LoVo (cell line): Measurements from ENCODE around the gene NEUROG1.

Experiments used
- DNase-seq: peaks from one replicate; pipeline ENCODE4 v3.0.0-alpha.2; 2016; ENCODE audit warnings: low spot score

Gene NEUROG1

GRCh38 chr5:135493406-135494180 is 42.2 kb downstream of the NEUROG1 start:
- peak; percentile 24 for DNase-seq

- no peak for DNase-seq
Observed at GRCh38 chr5:135492319-135492626, 43.5 kb downstream of the NEUROG1 start.

- DNase-seq = no peak
Observed at GRCh38 chr5:135491552-135492318, 44.0 kb downstream of the NEUROG1 start.

GRCh38 chr5:135491038-135491551 is 44.7 kb downstream of the NEUROG1 start:
- no peak for DNase-seq

GRCh38 chr5:135490245-135491037 is 45.3 kb downstream of the NEUROG1 start:
- DNase-seq = no peak

GRCh38 chr5:135489466-135490244 is 46.1 kb downstream of the NEUROG1 start:
- DNase-seq = no peak

- no peak for DNase-seq
Observed at GRCh38 chr5:135488727-135489465, 46.9 kb downstream of the NEUROG1 start.

- DNase-seq = no peak
Observed at GRCh38 chr5:135487839-135488514, 47.8 kb downstream of the NEUROG1 start.

- DNase-seq = no peak
Observed at GRCh38 chr5:135487037-135487395, 48.7 kb downstream of the NEUROG1 start.

GRCh38 chr5:135486131-135487036 is 49.4 kb downstream of the NEUROG1 start:
- DNase-seq = no peak

- no peak for DNase-seq
Observed at GRCh38 chr5:135484674-135485086, 51.1 kb downstream of the NEUROG1 start.
